Measurements from ENCODE around the gene TUBA8. TPM values are rescaled to one million over a fixed set of nuclear protein-coding genes. Genes with fewer than 3 reads are reported as not detected.
"Not testable (repeated sequence)": the region's sequence is repeated elsewhere in the genome, so short reads cannot be mapped to it uniquely, and the experiment has no call there.

Gene TUBA8
- total RNA-seq (ENCODE audit: low replicate concordance): 0.72 TPM in 1 of 2 replicates, not detected in the other

DNA sequence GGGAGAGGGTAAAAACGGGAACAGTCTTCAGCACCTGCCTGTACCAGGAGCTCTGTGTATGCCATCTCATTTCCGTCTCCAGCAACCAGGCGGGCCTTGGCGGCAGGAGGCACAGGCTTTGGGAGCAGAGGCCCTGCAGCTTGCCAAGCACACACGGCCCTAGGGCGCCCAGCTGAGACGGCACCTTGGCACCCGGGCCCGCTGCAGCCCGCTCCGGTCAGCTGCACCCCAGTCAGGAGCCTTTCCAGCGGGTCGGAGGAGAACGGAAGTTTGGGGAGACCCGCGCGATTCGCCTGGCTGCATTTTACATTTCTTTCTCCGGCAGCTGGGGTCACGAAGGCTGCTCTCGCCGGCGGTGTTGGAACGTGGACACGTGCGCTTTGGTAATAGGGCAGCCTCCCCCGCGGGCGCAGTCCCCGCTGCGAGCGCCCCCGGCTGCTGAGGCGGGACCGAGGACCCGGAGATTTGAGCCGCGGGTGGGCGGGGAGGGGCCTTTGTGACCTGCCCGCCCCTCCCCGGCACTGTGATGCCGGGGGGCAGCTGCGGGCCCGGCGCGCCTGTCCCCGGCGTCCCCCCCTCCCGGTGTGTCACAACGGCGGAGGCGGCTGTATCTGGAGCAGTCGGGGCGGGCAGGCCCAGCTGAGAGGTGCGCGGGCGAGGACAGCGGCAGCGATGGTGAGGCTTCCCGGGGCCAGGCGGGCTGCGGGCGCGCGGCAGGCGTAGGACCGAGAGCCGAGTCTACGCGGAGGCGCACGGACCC, at the start of gene TUBA8:
TSS of gene TUBA8 (plus strand) at position 616 of the 760 bp plus-strand sequence. CDS start at position 673, 57 bp downstream.
- peak within 1 kb of the TSS; percentile 50 for H3K4me3 ChIP-seq (ENCODE audit: low read depth, low read length)
- peak; percentile 13 for DNase-seq (ENCODE audit: low read depth)
- TF ChIP-seq CTCF (IDR thresholded peaks at IDR 0.05; ENCODE audit: insufficient read depth, low read length): no peak

GRCh38 chr22:18062421-18062820, 48.2 kb upstream of the TUBA8 start:
- no peak for DNase-seq (ENCODE audit: low read depth)
- H3K4me3 ChIP-seq (ENCODE audit: low read depth, low read length): no peak overlapping the region
- no peak for TF ChIP-seq CTCF (IDR thresholded peaks at IDR 0.05; ENCODE audit: insufficient read depth, low read length)

GRCh38 chr22:18063306-18063705, 47.3 kb upstream of the TUBA8 start:
- H3K4me3 ChIP-seq (ENCODE audit: low read depth, low read length): no peak overlapping the region
- no peak for DNase-seq (ENCODE audit: low read depth)
- TF ChIP-seq CTCF (IDR thresholded peaks at IDR 0.05; ENCODE audit: insufficient read depth, low read length): no peak

GRCh38 chr22:18063715-18064114, 46.9 kb upstream of the TUBA8 start:
- DNase-seq (ENCODE audit: low read depth); H3K4me3 ChIP-seq (ENCODE audit: low read depth, low read length): not testable (repeated sequence)

DNA sequence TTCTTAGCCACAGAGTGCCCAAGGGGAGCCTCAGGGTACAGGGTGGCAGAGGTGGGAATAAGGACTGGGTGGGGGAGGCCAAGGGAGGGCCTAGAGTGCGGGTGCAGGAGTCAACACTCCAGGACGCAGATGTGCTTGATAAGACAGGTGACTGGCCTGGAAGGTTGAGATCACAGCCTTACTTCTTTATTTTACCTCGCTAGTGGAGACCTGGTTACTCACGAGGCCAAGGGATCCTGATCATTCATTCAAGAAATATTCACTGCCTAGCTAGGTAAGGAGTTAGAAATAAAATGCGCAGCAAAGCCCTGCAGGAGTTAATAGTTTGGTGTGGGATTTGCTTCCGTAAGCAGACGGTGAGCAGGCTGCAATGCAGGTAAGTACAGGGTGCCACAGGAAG, 46.0 kb upstream of the TUBA8 start:
- no peak for TF ChIP-seq CTCF (IDR thresholded peaks at IDR 0.05; ENCODE audit: insufficient read depth, low read length)
- H3K4me3 ChIP-seq (ENCODE audit: low read depth, low read length): no peak overlapping the region
- no peak for DNase-seq (ENCODE audit: low read depth)

DNA sequence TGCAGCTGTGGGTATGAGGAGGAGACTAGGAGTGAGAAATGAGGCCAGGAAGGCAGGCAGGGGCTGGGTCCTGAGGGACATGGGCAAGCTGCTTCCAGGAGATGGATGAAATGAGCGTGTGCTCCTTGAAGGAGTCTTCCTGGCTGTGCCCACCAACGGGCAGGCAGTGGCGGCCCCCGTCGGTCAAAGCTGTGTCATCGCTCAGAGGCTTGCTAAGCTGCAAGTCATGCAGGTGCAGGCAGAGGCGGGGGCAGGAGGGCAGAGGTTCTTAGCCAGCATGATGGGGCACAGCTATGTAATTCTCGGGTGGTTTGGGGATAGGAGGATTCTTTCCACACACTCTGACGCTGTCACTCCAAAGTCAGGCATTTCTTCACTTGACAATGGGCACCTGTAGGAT, 45.4 kb upstream of the TUBA8 start:
- no peak for TF ChIP-seq CTCF (IDR thresholded peaks at IDR 0.05; ENCODE audit: insufficient read depth, low read length)
- no peak overlapping the region for H3K4me3 ChIP-seq (ENCODE audit: low read depth, low read length)
- DNase-seq (ENCODE audit: low read depth): no peak

DNA sequence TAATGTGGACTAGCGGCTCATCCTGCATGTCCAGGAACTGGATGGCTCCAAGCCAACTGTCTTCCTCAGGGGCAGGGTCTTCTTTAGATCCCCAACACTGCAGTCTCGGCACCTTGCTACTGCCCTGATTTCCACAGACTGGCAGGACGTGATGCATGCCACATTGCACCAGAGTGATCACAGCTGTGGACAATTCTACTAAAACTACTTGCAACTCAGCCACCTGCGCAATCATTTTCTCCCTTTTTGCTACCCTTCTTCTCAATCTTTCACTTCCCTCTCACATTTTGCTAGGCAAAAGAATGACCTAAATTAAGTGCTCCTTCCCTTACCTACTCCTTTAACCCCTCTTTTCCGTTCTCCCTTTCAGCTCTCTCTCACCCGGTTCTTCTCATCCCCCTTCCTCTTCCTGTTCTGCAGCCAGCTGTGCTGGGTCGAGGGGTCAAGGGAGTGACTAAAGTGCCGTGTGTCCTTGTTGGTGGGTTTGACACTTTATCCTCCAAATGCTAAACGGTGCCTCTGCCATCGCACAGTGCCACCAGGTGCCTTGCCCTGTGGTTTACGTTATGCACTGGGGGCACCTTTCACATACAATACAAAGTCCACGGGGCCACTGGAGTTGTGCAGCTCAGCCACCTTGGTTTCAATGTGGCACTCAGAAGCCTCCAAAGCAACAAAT, 44.3 kb upstream of the TUBA8 start:
- no peak overlapping the region for H3K4me3 ChIP-seq (ENCODE audit: low read depth, low read length)
- no peak for TF ChIP-seq CTCF (IDR thresholded peaks at IDR 0.05; ENCODE audit: insufficient read depth, low read length)
- DNase-seq (ENCODE audit: low read depth): no peak
